H1 (cell line): ENCODE measurements around the gene TFPT. TPM values are rescaled to one million over a fixed set of nuclear protein-coding genes. Genes with fewer than 3 reads are reported as not detected.
A peak's percentile ranks its signal among the peaks of the same experiment; 100 is the strongest.

Experiments used
- ASH2L ChIP-seq: fragments of 200-600, 300-600 bp; sonication (generic); IDR thresholded peaks from one replicate; pipeline ENCODE4 v1.7.1; 2017; ENCODE audit warnings: low read length
- BACH1 ChIP-seq: IDR thresholded peaks from 2 replicates; pipeline ENCODE4 v1.6.1; 2012; ENCODE audit warnings: low read length, improper control_type of control experiment
- BCL11A ChIP-seq, 2 experiments: IDR thresholded peaks; one replicate each; pipeline ENCODE4 v1.6.1; 2011; ENCODE audit warnings: low read depth in 2 of 2, low read length in 2 of 2, mild to moderate bottlenecking in 2 of 2
- CREB1 ChIP-seq: IDR thresholded peaks from 2 replicates; pipeline ENCODE4 v1.6.1; 2012; ENCODE audit warnings: inconsistent platforms
- EZH2 ChIP-seq: fragments of 200-600 bp; sonication (generic); IDR thresholded peaks from 2 replicates; pipeline ENCODE4 v1.7.1; 2012; ENCODE audit warnings: low read depth, mild to moderate bottlenecking, moderate library complexity, low read length, inconsistent platforms; ENCODE audit not compliant: severe bottlenecking
- FOSL1 ChIP-seq: IDR thresholded peaks from 2 replicates; pipeline ENCODE4 v1.6.1; 2011; ENCODE audit warnings: mild to moderate bottlenecking, low read depth, low read length, moderate library complexity; ENCODE audit not compliant: insufficient read depth
- KDM4A ChIP-seq: IDR thresholded peaks from one replicate; pipeline ENCODE4 v1.7.1; 2012; ENCODE audit warnings: low read depth, mild to moderate bottlenecking, moderate library complexity, low read length, inconsistent platforms; ENCODE audit not compliant: severe bottlenecking
- KDM5A ChIP-seq: fragments of 200-600 bp; IDR thresholded peaks from 2 replicates; pipeline ENCODE4 v1.7.1; 2012; ENCODE audit warnings: mild to moderate bottlenecking, low read length, inconsistent platforms, mixed read lengths
- MAFK ChIP-seq: IDR thresholded peaks from 2 replicates; pipeline ENCODE4 v1.6.1; 2012; ENCODE audit warnings: low read depth, mild to moderate bottlenecking, improper control_type of control experiment, low read length
- NANOG ChIP-seq: IDR thresholded peaks from 2 replicates; pipeline ENCODE4 v1.6.1; 2011; ENCODE audit warnings: low read length, low read depth, mild to moderate bottlenecking, inconsistent platforms; ENCODE audit not compliant: insufficient read depth, poor library complexity, severe bottlenecking
- RBBP5 ChIP-seq: IDR thresholded peaks from 2 replicates; pipeline ENCODE4 v1.7.1; 2012; ENCODE audit warnings: low read depth, mild to moderate bottlenecking, inconsistent platforms, low read length, moderate library complexity, borderline replicate concordance
- RFX5 ChIP-seq: IDR thresholded peaks from 2 replicates; pipeline ENCODE4 v1.6.1; 2011; ENCODE audit warnings: low read depth, low read length, improper control_type of control experiment, borderline replicate concordance
- RXRA ChIP-seq: IDR thresholded peaks from 2 replicates; pipeline ENCODE4 v1.6.1; 2011; ENCODE audit warnings: low read depth, mild to moderate bottlenecking, low read length, moderate library complexity; ENCODE audit not compliant: insufficient read depth
- SIRT6 ChIP-seq: IDR thresholded peaks from one replicate; pipeline ENCODE4 v1.7.1; 2012; ENCODE audit warnings: low read length, inconsistent platforms
- SIX5 ChIP-seq: IDR thresholded peaks from 2 replicates; pipeline ENCODE4 v1.6.1; 2011; ENCODE audit warnings: mild to moderate bottlenecking, low read depth, low read length
- SP2 ChIP-seq: IDR thresholded peaks from 2 replicates; pipeline ENCODE4 v1.6.1; 2012; ENCODE audit warnings: mild to moderate bottlenecking, low read length, inconsistent platforms
- TAF7 ChIP-seq: optimal IDR thresholded peaks from 2 replicates; pipeline ENCODE3; 2011; ENCODE audit warnings: low read depth, mild to moderate bottlenecking, inconsistent platforms, low read length, moderate library complexity, borderline replicate concordance
- TCF12 ChIP-seq: IDR thresholded peaks from 2 replicates; pipeline ENCODE4 v1.6.1; 2011; ENCODE audit warnings: low read depth, mild to moderate bottlenecking, low read length
- TEAD4 ChIP-seq: IDR thresholded peaks from 2 replicates; pipeline ENCODE4 v1.6.1; 2012; ENCODE audit warnings: low read depth, low read length, inconsistent platforms, mixed read lengths
- YY1 ChIP-seq: IDR thresholded peaks from 2 replicates; pipeline ENCODE4 v1.6.1; 2011; ENCODE audit warnings: low read depth, mild to moderate bottlenecking, low read length
- polyA plus RNA-seq, 7 experiments: library from polyadenylated mRNA; depleted of rRNA in 3 of 7; stranded (reverse) in 5 of 7; unstranded in 2 of 7; fragments of >200 nt in 5 of 7; fragments of 200-250 nt in 2 of 7; gene quantifications; 1 replicate in 5 of 7; 2 replicates in 1 of 7; 4 replicates in 1 of 7; pipeline versions ENCODE4 v1.2.1 to v1.2.3, GENCODE V29; 2011 to 2013; ENCODE audit warnings: missing spikeins in 2 of 7, mixed read lengths in 2 of 7
- total RNA-seq: library from RNA; stranded (reverse); fragmentation: NEBNext Ultra II Directional; extraction: Animal tissue kit (Norgen Biotek cat#: 25700); gene quantifications from 2 replicates; pipeline ENCODE4 v1.2.1, GENCODE V29; 2021
- TF ChIP-seq, protein P1 (sequence below): IDR thresholded peaks from 2 replicates; pipeline ENCODE4 v1.6.1; 2011; ENCODE audit warnings: low read depth, mild to moderate bottlenecking, low read length; ENCODE audit not compliant: insufficient read depth
- TF ChIP-seq, protein P2 (sequence below), 3 experiments: IDR thresholded peaks; 1 replicate in 2 of 3; 2 replicates in 1 of 3; pipeline versions ENCODE4 v1.5.1 to v1.6.1; 2011; ENCODE audit warnings: low read length in 3 of 3, mild to moderate bottlenecking in 3 of 3, inconsistent platforms in 2 of 3, low read depth in 1 of 3, moderate library complexity in 1 of 3; ENCODE audit not compliant: insufficient read depth in 1 of 3; ENCODE audit errors: control extremely low read depth in 1 of 3

TFPT gene
- total and polyA plus RNA-seq, 2 of the 8 experiments (the other 6 are each of a cell fraction or from before 2014, with no cell fraction given) = 10.4 to 17.7 TPM

DNA sequence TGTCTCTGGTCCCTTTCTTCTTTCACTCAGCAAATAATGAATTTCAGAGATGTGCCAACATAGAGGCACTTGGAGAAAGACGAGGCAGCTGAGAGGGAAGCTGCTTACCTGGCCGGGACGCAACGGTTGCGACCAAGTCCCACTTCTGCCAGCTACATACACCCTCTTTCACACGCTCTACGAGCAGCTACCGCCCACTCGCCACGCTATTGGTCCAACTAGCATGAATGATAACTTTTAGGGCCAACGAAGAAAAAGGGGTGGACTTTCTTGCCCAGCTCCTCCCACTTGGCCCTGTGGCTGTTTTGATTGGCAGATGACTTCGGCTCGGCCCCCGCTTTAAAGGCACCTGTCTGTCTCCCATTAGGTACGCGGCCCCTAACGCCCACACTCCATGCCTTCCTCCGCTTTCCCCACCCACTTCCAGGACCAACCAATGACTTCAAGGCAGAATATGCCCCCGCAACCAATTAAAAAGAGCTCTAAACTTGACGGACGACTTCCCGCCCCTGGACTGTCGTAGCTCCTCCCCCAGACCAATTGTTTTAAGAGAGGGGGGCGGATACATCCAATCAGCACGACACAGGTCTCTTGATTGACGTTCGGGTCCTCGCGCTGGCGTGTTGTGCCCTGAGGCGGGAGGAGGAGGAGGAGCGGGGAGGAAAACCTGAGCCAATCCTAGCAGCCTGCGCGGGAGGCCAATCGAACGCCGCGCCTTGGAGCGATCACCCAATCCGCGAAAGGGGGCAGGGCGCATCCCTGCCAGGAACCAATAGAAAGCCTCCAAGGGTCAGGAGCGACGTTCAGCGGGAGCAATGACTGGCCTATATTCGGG is 21.6 kb upstream of the TFPT start (continued):
- TF ChIP-seq, protein P1, sequence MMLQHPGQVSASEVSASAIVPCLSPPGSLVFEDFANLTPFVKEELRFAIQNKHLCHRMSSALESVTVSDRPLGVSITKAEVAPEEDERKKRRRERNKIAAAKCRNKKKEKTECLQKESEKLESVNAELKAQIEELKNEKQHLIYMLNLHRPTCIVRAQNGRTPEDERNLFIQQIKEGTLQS = no peak
- TF ChIP-seq, protein P2, sequence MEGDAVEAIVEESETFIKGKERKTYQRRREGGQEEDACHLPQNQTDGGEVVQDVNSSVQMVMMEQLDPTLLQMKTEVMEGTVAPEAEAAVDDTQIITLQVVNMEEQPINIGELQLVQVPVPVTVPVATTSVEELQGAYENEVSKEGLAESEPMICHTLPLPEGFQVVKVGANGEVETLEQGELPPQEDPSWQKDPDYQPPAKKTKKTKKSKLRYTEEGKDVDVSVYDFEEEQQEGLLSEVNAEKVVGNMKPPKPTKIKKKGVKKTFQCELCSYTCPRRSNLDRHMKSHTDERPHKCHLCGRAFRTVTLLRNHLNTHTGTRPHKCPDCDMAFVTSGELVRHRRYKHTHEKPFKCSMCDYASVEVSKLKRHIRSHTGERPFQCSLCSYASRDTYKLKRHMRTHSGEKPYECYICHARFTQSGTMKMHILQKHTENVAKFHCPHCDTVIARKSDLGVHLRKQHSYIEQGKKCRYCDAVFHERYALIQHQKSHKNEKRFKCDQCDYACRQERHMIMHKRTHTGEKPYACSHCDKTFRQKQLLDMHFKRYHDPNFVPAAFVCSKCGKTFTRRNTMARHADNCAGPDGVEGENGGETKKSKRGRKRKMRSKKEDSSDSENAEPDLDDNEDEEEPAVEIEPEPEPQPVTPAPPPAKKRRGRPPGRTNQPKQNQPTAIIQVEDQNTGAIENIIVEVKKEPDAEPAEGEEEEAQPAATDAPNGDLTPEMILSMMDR (IDR thresholded peaks at IDR 0.05; ENCODE audit: control extremely low read depth in 1 of 3, insufficient read depth in 1 of 3, low read depth in 1 of 3, low read length in 3 of 3) = no peak; a peak in 1 of 4 replicates
- TF ChIP-seq RFX5 = no peak
- no peak for TF ChIP-seq BACH1
- TF ChIP-seq SIRT6 = no peak
- no peak for TF ChIP-seq NANOG
- no peak for TF ChIP-seq TEAD4
- no peak for TF ChIP-seq ASH2L
- no peak for TF ChIP-seq FOSL1
- no peak for TF ChIP-seq SIX5
- no peak for TF ChIP-seq TCF12
- TF ChIP-seq RXRA = no peak
- TF ChIP-seq KDM5A = no peak
- TF ChIP-seq SP2 = peak; percentile 86
- TF ChIP-seq EZH2 = no peak
- peak; percentile 63 for TF ChIP-seq KDM4A
- TF ChIP-seq YY1 = no peak
- TF ChIP-seq TAF7 = peak; percentile 10
- TF ChIP-seq CREB1 = peak; percentile 59
- TF ChIP-seq BCL11A (IDR thresholded peaks at IDR 0.05; ENCODE audit: low read depth in 2 of 2, low read length in 2 of 2) = no peak
- TF ChIP-seq RBBP5 = no peak
- TF ChIP-seq MAFK = no peak
